Astrocyte (in vitro differentiated cells and primary cell): ENCODE measurements around the gene FAM219A. TPM values are rescaled to one million over a fixed set of nuclear protein-coding genes. Genes with fewer than 3 reads are reported as not detected.

Experiments
- DNase-seq: peaks from one replicate; pipeline ENCODE4 v3.0.0-alpha.2; 2010; ENCODE audit warnings: low read depth
- FAIRE-seq: peaks from 2 replicates; lab custom pipeline; 2011; peaks lifted over from hg19 to GRCh38; lab: Jason Lieb, UNC
- H2AFZ ChIP-seq: 2 replicates; pipeline ENCODE4 v1.6.0; 2012; ENCODE audit warnings: low read depth, low read length, inconsistent platforms
- H3K27ac ChIP-seq: 2 replicates; pipeline ENCODE4 v1.5.1; 2011; ENCODE audit warnings: low read depth, low read length, inconsistent platforms
- H3K27me3 ChIP-seq: 2 replicates; pipeline ENCODE4 v1.6.0; 2011; ENCODE audit warnings: low read length, inconsistent platforms; ENCODE audit not compliant: insufficient read depth
- H3K36me3 ChIP-seq: 2 replicates; pipeline ENCODE4 v1.5.1; 2011; ENCODE audit warnings: low read length, inconsistent platforms; ENCODE audit not compliant: insufficient read depth
- H3K4me1 ChIP-seq: 2 replicates; pipeline ENCODE4 v1.5.1; 2011; ENCODE audit warnings: low read length, inconsistent platforms; ENCODE audit not compliant: insufficient read depth
- H3K4me2 ChIP-seq: 2 replicates; pipeline ENCODE4 v1.6.0; 2012; ENCODE audit warnings: low read length, inconsistent platforms
- H3K4me3 ChIP-seq: 2 replicates; pipeline ENCODE4 v1.5.1; 2011; ENCODE audit warnings: low read depth, mild to moderate bottlenecking, low read length, inconsistent platforms; ENCODE audit not compliant: insufficient read depth
- H3K79me2 ChIP-seq: 2 replicates; pipeline ENCODE4 v1.6.0; 2012; ENCODE audit warnings: mild to moderate bottlenecking, low read length, inconsistent platforms; ENCODE audit not compliant: insufficient read depth
- H3K9ac ChIP-seq: 2 replicates; pipeline ENCODE4 v1.6.0; 2012; ENCODE audit warnings: mild to moderate bottlenecking, low read length, inconsistent platforms
- H3K9me3 ChIP-seq: 2 replicates; pipeline ENCODE4 v1.5.1; 2012; ENCODE audit warnings: low read depth, mild to moderate bottlenecking, low read length, inconsistent platforms; ENCODE audit not compliant: insufficient read depth
- H4K20me1 ChIP-seq: 2 replicates; pipeline ENCODE4 v1.6.0; 2012; ENCODE audit warnings: low read length, inconsistent platforms; ENCODE audit not compliant: insufficient read depth
- H3K27ac Mint-ChIP-seq: one replicate; pipeline ENCODE4 v1.8.0; 2021; ENCODE audit warnings: mild to moderate bottlenecking, mixed read lengths; ENCODE audit not compliant: unreplicated experiment
- H3K27me3 Mint-ChIP-seq: one replicate; pipeline ENCODE4 v1.8.0; 2021; ENCODE audit warnings: low read depth, mixed read lengths; ENCODE audit not compliant: unreplicated experiment
- H3K36me3 Mint-ChIP-seq: one replicate; pipeline ENCODE4 v1.8.0; 2021; ENCODE audit warnings: low read depth, mixed read lengths; ENCODE audit not compliant: unreplicated experiment
- H3K4me1 Mint-ChIP-seq: one replicate; pipeline ENCODE4 v1.8.0; 2021; ENCODE audit warnings: low read depth, mixed read lengths; ENCODE audit not compliant: unreplicated experiment
- H3K4me3 Mint-ChIP-seq: one replicate; pipeline ENCODE4 v1.8.0; 2021; ENCODE audit warnings: mild to moderate bottlenecking, moderate library complexity, mixed read lengths; ENCODE audit not compliant: unreplicated experiment
- H3K9me3 Mint-ChIP-seq: one replicate; pipeline ENCODE4 v1.8.0; 2021; ENCODE audit warnings: mild to moderate bottlenecking, mixed read lengths; ENCODE audit not compliant: unreplicated experiment
- CTCF ChIP-seq: IDR thresholded peaks from 2 replicates; pipeline ENCODE4 v1.5.1; 2011; ENCODE audit warnings: low read depth, mild to moderate bottlenecking, inconsistent platforms, low read length, moderate library complexity; ENCODE audit not compliant: insufficient read depth
- EZH2 ChIP-seq: IDR thresholded peaks from 2 replicates; pipeline ENCODE4 v1.6.1; 2012; ENCODE audit warnings: mild to moderate bottlenecking, low read length, inconsistent platforms; ENCODE audit not compliant: insufficient read depth
- total RNA-seq: library from RNA; stranded (reverse); gene quantifications from 2 replicates; pipeline ENCODE4 v1.2.1, GENCODE V29; 2021

FAM219A gene
- total RNA-seq, 1 donor from 2014 or later = 63.5 TPM

GRCh38 chr9:34450644-34451043, 7.7 kb downstream of the FAM219A start:
- peak overlapping the region; percentile 49 for H3K27ac Mint-ChIP-seq
- H3K9me3 Mint-ChIP-seq = no peaks in the 10 kb centered on the region
- peaks cover 74% of the 10 kb centered on the region for H3K79me2 ChIP-seq
- H3K4me1 ChIP-seq = peaks cover 3% of the 10 kb centered on the region
- no peak for TF ChIP-seq EZH2
- no peak for TF ChIP-seq CTCF
- H3K27me3 ChIP-seq = no peaks in the 10 kb centered on the region
- H3K27me3 Mint-ChIP-seq = no peaks in the 10 kb centered on the region
- peak overlapping the region; percentile 58 for H3K4me3 Mint-ChIP-seq
- no peak overlapping the region for H3K4me3 ChIP-seq
- H3K4me2 ChIP-seq = no peak overlapping the region
- H2AFZ ChIP-seq = no peak overlapping the region
- DNase-seq (no peak), FAIRE-seq (no peak)
- no peaks in the 10 kb centered on the region for H3K36me3 ChIP-seq
- H4K20me1 ChIP-seq = peaks cover 97% of the 10 kb centered on the region
- H3K36me3 Mint-ChIP-seq = peaks cover 10% of the 10 kb centered on the region
- H3K4me1 Mint-ChIP-seq = peaks cover 52% of the 10 kb centered on the region
- H3K9ac ChIP-seq = no peak overlapping the region
- no peaks in the 10 kb centered on the region for H3K9me3 ChIP-seq
- H3K27ac ChIP-seq = no peak overlapping the region

GRCh38 chr9:34446951-34447350, 11.4 kb downstream of the FAM219A start:
- Histone ChIP-seq H3K4me3 (no peak overlapping the region), H3K4me1 (peaks cover 3% of the 10 kb centered on the region), H2AFZ (no peak overlapping the region), H3K27me3 (no peaks in the 10 kb centered on the region), H3K79me2 (peaks cover 60% of the 10 kb centered on the region), H4K20me1 (peaks cover 95% of the 10 kb centered on the region), H3K9ac (no peak overlapping the region), H3K9me3 (no peaks in the 10 kb centered on the region), H3K4me2 (no peak overlapping the region), H3K36me3 (no peaks in the 10 kb centered on the region), H3K27ac (no peak overlapping the region)
- Mint-ChIP-seq H3K36me3 (peaks cover 17% of the 10 kb centered on the region), H3K27ac (peak overlapping the region; percentile 55), H3K4me3 (no peak overlapping the region), H3K27me3 (no peaks in the 10 kb centered on the region), H3K9me3 (peaks cover 2% of the 10 kb centered on the region), H3K4me1 (peaks cover 60% of the 10 kb centered on the region)
- FAIRE-seq (peak; percentile 54), DNase-seq (no peak)
- TF ChIP-seq CTCF = no peak
- no peak for TF ChIP-seq EZH2

- no peak overlapping the region for H3K4me2 ChIP-seq
- H3K4me1 ChIP-seq = peaks cover under 1% of the 10 kb centered on the region
- peaks cover 95% of the 10 kb centered on the region for H4K20me1 ChIP-seq
- no peak overlapping the region for H3K9ac ChIP-seq
- H3K9me3 ChIP-seq = no peaks in the 10 kb centered on the region
- peaks cover 57% of the 10 kb centered on the region for H3K4me1 Mint-ChIP-seq
- peaks cover 17% of the 10 kb centered on the region for H3K36me3 Mint-ChIP-seq
- no peaks in the 10 kb centered on the region for H3K27me3 ChIP-seq
- peak overlapping the region; percentile 55 for H3K27ac Mint-ChIP-seq
- H3K4me3 ChIP-seq = no peak overlapping the region
- no peak overlapping the region for H2AFZ ChIP-seq
- H3K27ac ChIP-seq = peak overlapping the region; percentile 19
- peak; percentile 67 for DNase-seq
- H3K79me2 ChIP-seq = peaks cover 58% of the 10 kb centered on the region
- no peak for TF ChIP-seq EZH2
- TF ChIP-seq CTCF = no peak
- no peaks in the 10 kb centered on the region for H3K36me3 ChIP-seq
- no peaks in the 10 kb centered on the region for H3K27me3 Mint-ChIP-seq
- H3K9me3 Mint-ChIP-seq = peaks cover 2% of the 10 kb centered on the region
- H3K4me3 Mint-ChIP-seq = no peak overlapping the region
- FAIRE-seq = no peak
These were observed 11.9 kb downstream of the FAM219A start for GRCh38 chr9:34446468-34446891.
